ENCODE data around the gene PLCG1.
"Not testable (repeated sequence)": the region's sequence is repeated elsewhere in the genome, so short reads cannot be mapped to it uniquely, and the experiment has no call there.

PLCG1 gene

GRCh38 chr20:41136680-41137613 lies at the start of gene PLCG1:
Gene PLCG1, plus strand, starts transcription at chr20:41137543. Its CDS starts 99 bp downstream, at chr20:41137642.
- DNase-seq: peak; percentile 80

- no peak for DNase-seq
These were observed 49.6 kb upstream of the PLCG1 start for GRCh38 chr20:41087777-41088176.

- DNase-seq: no peak
These were observed 47.8 kb upstream of the PLCG1 start for GRCh38 chr20:41089555-41089954.

GRCh38 chr20:41091927-41092326 lies 45.4 kb upstream of the PLCG1 start:
- no peak for DNase-seq

GRCh38 chr20:41094353-41095055 lies 42.8 kb upstream of the PLCG1 start:
- no peak for DNase-seq

GRCh38 chr20:41095110-41095969 lies 42.0 kb upstream of the PLCG1 start:
- DNase-seq: peak; percentile 55

GRCh38 chr20:41098703-41099250 lies 38.6 kb upstream of the PLCG1 start:
- no peak for DNase-seq

GRCh38 chr20:41100001-41100480 lies 37.3 kb upstream of the PLCG1 start:
- DNase-seq: no peak

- DNase-seq: no peak
These were observed 35.7 kb upstream of the PLCG1 start for GRCh38 chr20:41101660-41102059.

GRCh38 chr20:41108531-41108930 lies 28.8 kb upstream of the PLCG1 start:
- no peak for DNase-seq

GRCh38 chr20:41110012-41110411 lies 27.3 kb upstream of the PLCG1 start:
- no peak for DNase-seq

- no peak for DNase-seq
These were observed 26.3 kb upstream of the PLCG1 start for GRCh38 chr20:41110930-41111577.

- no peak for DNase-seq
These were observed 25.8 kb upstream of the PLCG1 start for GRCh38 chr20:41111578-41111951.

- DNase-seq: no peak
These were observed 20.9 kb upstream of the PLCG1 start for GRCh38 chr20:41116282-41116956.

- not testable (repeated sequence) for DNase-seq
These were observed 19.2 kb upstream of the PLCG1 start for GRCh38 chr20:41118159-41118558.

GRCh38 chr20:41118632-41119031 lies 18.7 kb upstream of the PLCG1 start:
- no peak for DNase-seq

- no peak for DNase-seq
These were observed 17.5 kb upstream of the PLCG1 start for GRCh38 chr20:41119614-41120561.

- no peak for DNase-seq
These were observed 15.9 kb upstream of the PLCG1 start for GRCh38 chr20:41121399-41121798.

GRCh38 chr20:41123631-41124030 lies 13.7 kb upstream of the PLCG1 start:
- no peak for DNase-seq

GRCh38 chr20:41124451-41125094 lies 12.8 kb upstream of the PLCG1 start:
- no peak for DNase-seq
